ENCODE data around the gene PIAS3.

GRCh38 chr1:145858238-145858900 lies 512 bp downstream of the PIAS3 start:
- TF ChIP-seq RAD21 (conservative IDR thresholded peaks at IDR 0.05) (no peak), EZH2 (IDR thresholded peaks at IDR 0.05; ENCODE audit: borderline replicate concordance, insufficient read depth, low read length, poor library complexity, severe bottlenecking) (no peak), EP300 (conservative IDR thresholded peaks at IDR 0.05; ENCODE audit: poor library complexity, severe bottlenecking) (no peak), REST (IDR thresholded peaks at IDR 0.05; ENCODE audit: borderline replicate concordance) (no peak), POLR2AphosphoS5 (IDR thresholded peaks at IDR 0.05) (no peak), SMC3 (conservative IDR thresholded peaks at IDR 0.05; ENCODE audit: poor library complexity) (no peak)
- TF ChIP-seq, protein P1, sequence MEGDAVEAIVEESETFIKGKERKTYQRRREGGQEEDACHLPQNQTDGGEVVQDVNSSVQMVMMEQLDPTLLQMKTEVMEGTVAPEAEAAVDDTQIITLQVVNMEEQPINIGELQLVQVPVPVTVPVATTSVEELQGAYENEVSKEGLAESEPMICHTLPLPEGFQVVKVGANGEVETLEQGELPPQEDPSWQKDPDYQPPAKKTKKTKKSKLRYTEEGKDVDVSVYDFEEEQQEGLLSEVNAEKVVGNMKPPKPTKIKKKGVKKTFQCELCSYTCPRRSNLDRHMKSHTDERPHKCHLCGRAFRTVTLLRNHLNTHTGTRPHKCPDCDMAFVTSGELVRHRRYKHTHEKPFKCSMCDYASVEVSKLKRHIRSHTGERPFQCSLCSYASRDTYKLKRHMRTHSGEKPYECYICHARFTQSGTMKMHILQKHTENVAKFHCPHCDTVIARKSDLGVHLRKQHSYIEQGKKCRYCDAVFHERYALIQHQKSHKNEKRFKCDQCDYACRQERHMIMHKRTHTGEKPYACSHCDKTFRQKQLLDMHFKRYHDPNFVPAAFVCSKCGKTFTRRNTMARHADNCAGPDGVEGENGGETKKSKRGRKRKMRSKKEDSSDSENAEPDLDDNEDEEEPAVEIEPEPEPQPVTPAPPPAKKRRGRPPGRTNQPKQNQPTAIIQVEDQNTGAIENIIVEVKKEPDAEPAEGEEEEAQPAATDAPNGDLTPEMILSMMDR (IDR thresholded peaks at IDR 0.05; ENCODE audit: poor library complexity, severe bottlenecking): no peak

Measured in neural cell (in vitro differentiated cells).